Osteocyte (in vitro differentiated cells): ENCODE results near the gene TNFRSF21. TPM values are rescaled to one million over a fixed set of nuclear protein-coding genes. Genes with fewer than 3 reads are reported as not detected.

ENCODE experiments used
- DNase-seq: peaks from one replicate; pipeline ENCODE4 v3.0.0; 2021; ENCODE audit warnings: mixed read lengths; ENCODE audit not compliant: unreplicated experiment; ENCODE audit errors: extremely low spot score
- H3K27ac Mint-ChIP-seq: one replicate; pipeline ENCODE4 v1.8.0; 2021; ENCODE audit warnings: mild to moderate bottlenecking, mixed read lengths; ENCODE audit not compliant: unreplicated experiment
- H3K27me3 Mint-ChIP-seq: one replicate; pipeline ENCODE4 v1.8.0; 2021; ENCODE audit warnings: mixed read lengths; ENCODE audit not compliant: unreplicated experiment
- H3K36me3 Mint-ChIP-seq: one replicate; pipeline ENCODE4 v1.8.0; 2021; ENCODE audit warnings: mixed read lengths; ENCODE audit not compliant: unreplicated experiment
- H3K4me1 Mint-ChIP-seq: one replicate; pipeline ENCODE4 v1.8.0; 2021; ENCODE audit warnings: mixed read lengths; ENCODE audit not compliant: unreplicated experiment
- H3K4me3 Mint-ChIP-seq: one replicate; pipeline ENCODE4 v1.8.0; 2021; ENCODE audit warnings: mild to moderate bottlenecking, moderate library complexity, mixed read lengths; ENCODE audit not compliant: unreplicated experiment
- H3K9me3 Mint-ChIP-seq: one replicate; pipeline ENCODE4 v1.8.0; 2021; ENCODE audit warnings: mixed read lengths; ENCODE audit not compliant: unreplicated experiment
- total RNA-seq: library from RNA; stranded (reverse); gene quantifications from 2 replicates; pipeline ENCODE4 v1.2.1, GENCODE V29; 2021
- TF ChIP-seq, protein P1 (sequence below): fragments of 200-600 bp; sonication (generic); IDR thresholded peaks from 2 replicates; pipeline ENCODE4 v1.5.0; 2021; ENCODE audit warnings: antibody characterized with exemption, mild to moderate bottlenecking, moderate library complexity

TNFRSF21 gene
- total RNA-seq, 1 donor from 2014 or later: 2.5 TPM

- H3K4me1 Mint-ChIP-seq: peaks cover 5% of the 10 kb centered on the region
- H3K9me3 Mint-ChIP-seq: no peaks in the 10 kb centered on the region
- H3K4me3 Mint-ChIP-seq: no peak overlapping the region
Observed at GRCh38 chr6:47238456-47238995, 71.2 kb downstream of the TNFRSF21 start.

DNA sequence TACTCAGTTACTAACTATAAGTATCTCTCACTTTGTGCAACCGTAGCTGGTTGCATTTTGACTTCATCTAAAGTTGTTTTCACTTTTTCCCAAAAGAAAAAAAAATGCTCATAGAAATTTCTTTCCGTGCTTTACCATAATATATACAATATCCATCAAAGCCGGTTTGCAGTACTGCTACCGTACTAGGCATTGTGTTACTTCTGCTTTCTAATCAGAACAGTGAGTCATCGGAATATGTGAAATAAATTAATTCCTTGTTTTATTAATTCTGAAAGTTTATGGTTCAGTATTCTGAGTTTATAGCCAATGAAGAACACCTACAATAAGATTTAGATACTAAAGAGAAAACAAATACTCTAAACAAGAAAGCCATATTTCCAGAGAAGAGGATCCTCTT lies 72.5 kb downstream of the TNFRSF21 start:
- Mint-ChIP-seq H3K27ac (no peak overlapping the region), H3K4me3 (no peak overlapping the region), H3K9me3 (no peaks in the 10 kb centered on the region), H3K4me1 (peaks cover under 1% of the 10 kb centered on the region), H3K36me3 (no peaks in the 10 kb centered on the region), H3K27me3 (no peaks in the 10 kb centered on the region)
- DNase-seq: no peak
- TF ChIP-seq, protein P1, sequence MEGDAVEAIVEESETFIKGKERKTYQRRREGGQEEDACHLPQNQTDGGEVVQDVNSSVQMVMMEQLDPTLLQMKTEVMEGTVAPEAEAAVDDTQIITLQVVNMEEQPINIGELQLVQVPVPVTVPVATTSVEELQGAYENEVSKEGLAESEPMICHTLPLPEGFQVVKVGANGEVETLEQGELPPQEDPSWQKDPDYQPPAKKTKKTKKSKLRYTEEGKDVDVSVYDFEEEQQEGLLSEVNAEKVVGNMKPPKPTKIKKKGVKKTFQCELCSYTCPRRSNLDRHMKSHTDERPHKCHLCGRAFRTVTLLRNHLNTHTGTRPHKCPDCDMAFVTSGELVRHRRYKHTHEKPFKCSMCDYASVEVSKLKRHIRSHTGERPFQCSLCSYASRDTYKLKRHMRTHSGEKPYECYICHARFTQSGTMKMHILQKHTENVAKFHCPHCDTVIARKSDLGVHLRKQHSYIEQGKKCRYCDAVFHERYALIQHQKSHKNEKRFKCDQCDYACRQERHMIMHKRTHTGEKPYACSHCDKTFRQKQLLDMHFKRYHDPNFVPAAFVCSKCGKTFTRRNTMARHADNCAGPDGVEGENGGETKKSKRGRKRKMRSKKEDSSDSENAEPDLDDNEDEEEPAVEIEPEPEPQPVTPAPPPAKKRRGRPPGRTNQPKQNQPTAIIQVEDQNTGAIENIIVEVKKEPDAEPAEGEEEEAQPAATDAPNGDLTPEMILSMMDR: no peak

More at GRCh38 chr6:47238456-47238995, 71.2 kb downstream of the TNFRSF21 start:
- TF ChIP-seq, protein P1: no peak
- Mint-ChIP-seq H3K36me3 (no peaks in the 10 kb centered on the region), H3K27me3 (no peaks in the 10 kb centered on the region), H3K27ac (no peak overlapping the region)
- DNase-seq: no peak

DNA sequence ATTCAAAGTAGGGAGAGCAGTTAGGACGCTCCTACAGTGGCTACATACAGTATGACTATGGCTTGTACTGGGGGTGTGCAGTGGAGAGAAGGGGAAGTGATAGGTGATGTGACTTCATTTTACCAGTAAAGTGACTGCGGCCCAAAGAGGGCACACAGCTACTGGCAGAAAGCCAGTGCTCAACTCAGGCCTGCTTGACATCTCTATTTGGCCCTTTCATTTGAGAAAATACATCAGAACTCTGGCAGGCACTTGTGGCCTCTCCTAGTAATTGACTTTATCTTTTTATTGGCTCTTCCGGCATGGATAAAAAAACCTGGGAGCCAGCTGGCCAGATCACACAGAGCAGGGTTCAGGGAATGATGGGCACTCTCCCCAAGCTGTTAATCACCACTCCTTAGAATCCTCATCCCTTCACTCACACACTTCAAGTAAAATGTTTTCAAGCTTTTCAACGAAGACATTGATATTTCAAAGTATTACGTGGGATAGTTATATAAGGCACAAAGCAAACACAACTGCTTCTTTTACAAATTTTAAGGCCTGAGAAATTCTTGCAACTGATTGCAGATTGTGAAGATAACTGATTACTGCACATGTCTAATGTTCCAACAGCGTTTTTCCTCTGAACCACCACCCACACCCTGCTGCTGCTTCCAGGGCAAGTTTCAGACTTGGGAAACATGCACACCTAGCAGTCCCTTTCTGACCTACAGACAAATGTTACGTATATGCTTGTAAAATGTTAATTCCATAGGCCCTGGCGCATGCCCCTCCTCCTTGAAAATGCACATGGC lies 73.5 kb downstream of the TNFRSF21 start:
- H3K27ac Mint-ChIP-seq: no peak overlapping the region
- no peak overlapping the region for H3K4me3 Mint-ChIP-seq
- no peaks in the 10 kb centered on the region for H3K36me3 Mint-ChIP-seq
- H3K27me3 Mint-ChIP-seq: no peaks in the 10 kb centered on the region
- DNase-seq: no peak
- no peaks in the 10 kb centered on the region for H3K9me3 Mint-ChIP-seq
- no peaks in the 10 kb centered on the region for H3K4me1 Mint-ChIP-seq
- TF ChIP-seq, protein P1: no peak

DNA sequence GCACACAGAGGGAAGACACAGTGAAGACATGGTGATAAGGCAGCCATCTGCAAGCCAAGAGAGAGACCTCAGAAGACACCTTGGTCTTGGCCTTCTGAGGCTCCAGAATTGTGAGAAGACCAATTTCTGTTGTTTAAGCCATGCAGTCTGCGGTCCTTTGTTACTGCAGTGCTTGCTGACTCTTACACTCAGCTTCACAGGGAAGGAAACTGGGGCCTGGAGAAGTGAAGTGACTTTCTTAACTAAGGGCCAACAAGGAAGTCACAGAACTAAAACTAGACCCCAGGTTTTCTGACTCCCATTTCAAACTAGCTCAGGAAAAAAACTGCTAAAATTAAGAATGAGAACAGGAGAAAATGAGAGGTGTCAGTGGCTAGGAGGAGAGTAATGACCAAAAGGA lies 74.3 kb downstream of the TNFRSF21 start:
- DNase-seq: no peak
- H3K27ac Mint-ChIP-seq: no peak overlapping the region
- no peaks in the 10 kb centered on the region for H3K27me3 Mint-ChIP-seq
- H3K36me3 Mint-ChIP-seq: no peaks in the 10 kb centered on the region
- TF ChIP-seq, protein P1: no peak
- H3K9me3 Mint-ChIP-seq: no peaks in the 10 kb centered on the region
- H3K4me3 Mint-ChIP-seq: no peak overlapping the region
- no peaks in the 10 kb centered on the region for H3K4me1 Mint-ChIP-seq

DNA sequence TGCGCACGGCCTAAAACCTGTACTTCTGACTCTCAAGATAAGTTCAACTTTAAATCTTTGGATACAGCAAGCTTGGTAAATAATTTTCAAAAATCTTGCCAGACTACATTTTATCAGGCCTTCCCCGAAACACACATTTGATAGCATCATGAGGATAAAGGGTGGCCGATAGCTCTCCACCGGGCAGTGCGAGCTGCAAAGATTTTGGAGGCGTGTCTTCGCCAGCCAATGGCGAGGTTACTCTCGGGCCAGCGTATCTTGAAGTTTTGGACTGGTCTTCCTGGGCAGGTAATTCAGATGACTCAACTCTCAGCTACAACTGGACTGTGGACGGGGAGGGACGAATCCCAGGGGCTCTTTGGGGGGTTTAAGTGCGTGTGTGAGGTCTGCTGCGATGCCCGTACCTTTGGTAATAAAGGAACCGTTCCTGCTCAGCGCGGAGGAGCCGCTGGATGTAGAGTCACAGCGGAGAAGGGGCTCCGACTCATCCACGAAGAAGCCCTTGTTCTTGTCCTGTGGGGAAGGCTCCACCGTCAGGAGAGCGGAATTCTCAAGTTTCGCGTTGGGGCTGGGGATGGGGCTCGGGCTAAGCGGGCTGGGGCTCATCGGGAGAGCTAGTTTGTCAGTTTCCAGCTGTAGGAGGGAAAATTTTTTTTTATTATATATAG lies 75.3 kb downstream of the TNFRSF21 start:
- Mint-ChIP-seq H3K9me3 (no peaks in the 10 kb centered on the region), H3K27me3 (no peaks in the 10 kb centered on the region), H3K4me3 (no peak overlapping the region), H3K27ac (no peak overlapping the region), H3K4me1 (no peaks in the 10 kb centered on the region), H3K36me3 (no peaks in the 10 kb centered on the region)
- no peak for DNase-seq
- TF ChIP-seq, protein P1: no peak
